ENCODE measurements around the gene ADRA2B.

Gene ADRA2B

DNA sequence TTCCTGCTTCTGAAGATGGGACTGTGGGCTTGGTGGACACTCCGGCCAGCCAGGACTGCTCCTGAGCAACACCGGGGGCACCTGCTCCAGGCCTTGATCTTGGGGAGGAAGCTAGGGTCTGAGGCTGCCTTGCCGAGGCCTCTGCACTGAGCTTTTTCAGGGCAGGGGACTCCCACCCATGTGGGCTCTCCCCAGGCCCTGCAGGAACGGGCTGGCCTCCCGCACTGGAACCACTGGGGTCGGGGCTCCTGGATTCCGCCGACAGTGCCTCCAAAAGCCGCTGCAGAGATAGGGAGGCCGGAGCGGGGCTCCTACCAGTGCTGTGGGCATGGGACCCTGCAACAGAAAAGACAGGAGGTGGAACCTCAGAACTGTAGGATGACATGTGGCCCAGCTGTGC, 7.6 kb upstream of the ADRA2B start:
- H3K27ac ChIP-seq, result no peak overlapping the region
- TF ChIP-seq, protein P1, sequence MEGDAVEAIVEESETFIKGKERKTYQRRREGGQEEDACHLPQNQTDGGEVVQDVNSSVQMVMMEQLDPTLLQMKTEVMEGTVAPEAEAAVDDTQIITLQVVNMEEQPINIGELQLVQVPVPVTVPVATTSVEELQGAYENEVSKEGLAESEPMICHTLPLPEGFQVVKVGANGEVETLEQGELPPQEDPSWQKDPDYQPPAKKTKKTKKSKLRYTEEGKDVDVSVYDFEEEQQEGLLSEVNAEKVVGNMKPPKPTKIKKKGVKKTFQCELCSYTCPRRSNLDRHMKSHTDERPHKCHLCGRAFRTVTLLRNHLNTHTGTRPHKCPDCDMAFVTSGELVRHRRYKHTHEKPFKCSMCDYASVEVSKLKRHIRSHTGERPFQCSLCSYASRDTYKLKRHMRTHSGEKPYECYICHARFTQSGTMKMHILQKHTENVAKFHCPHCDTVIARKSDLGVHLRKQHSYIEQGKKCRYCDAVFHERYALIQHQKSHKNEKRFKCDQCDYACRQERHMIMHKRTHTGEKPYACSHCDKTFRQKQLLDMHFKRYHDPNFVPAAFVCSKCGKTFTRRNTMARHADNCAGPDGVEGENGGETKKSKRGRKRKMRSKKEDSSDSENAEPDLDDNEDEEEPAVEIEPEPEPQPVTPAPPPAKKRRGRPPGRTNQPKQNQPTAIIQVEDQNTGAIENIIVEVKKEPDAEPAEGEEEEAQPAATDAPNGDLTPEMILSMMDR (IDR thresholded peaks at IDR 0.05), result no peak
- TF ChIP-seq ZFX (IDR thresholded peaks at IDR 0.05; ENCODE audit: borderline replicate concordance), result no peak

DNA sequence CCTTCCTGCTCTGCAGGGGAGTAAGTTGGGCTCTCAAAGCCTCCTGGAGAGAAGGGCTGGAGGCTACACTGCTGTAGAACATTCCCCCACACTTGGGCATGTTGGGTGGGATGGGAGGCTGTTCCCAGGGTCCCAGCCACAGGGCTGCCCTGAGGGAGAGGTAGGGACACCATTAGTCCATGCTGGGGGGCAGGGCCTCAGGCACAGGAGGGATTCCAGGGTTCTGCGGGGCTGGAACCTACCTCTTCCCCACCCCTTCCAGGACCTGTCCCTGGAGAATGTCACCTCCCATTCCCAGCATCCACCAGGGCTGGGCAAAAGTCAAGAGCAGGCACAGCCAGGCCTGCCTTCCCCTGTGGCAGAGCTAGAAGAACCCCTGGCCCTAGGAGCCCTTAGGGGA, 6.9 kb upstream of the ADRA2B start:
- no peak overlapping the region for H3K27ac ChIP-seq
- no peak for TF ChIP-seq ZFX (IDR thresholded peaks at IDR 0.05; ENCODE audit: borderline replicate concordance)
- TF ChIP-seq, protein P1 (IDR thresholded peaks at IDR 0.05), result no peak

DNA sequence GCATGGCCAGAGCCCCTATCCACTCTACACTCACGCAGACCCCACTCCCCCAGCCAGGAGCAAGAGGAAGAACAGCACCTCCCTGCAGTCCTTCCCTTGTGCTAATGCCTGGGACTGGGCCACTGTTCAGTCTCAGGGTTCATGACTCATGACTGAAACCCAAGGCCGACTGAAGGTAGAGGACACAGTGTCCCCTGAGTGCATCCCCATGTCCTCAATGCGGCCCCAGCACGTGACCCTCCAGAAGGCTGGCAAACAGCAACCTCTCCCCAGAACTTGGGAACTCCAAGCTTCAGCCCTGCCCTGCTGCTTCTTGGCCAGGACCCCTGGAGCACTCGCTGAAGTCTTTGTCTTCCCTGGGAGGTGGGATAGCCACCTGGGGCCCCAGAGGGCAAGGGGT, 6.0 kb upstream of the ADRA2B start:
- no peak for TF ChIP-seq ZFX (IDR thresholded peaks at IDR 0.05; ENCODE audit: borderline replicate concordance)
- TF ChIP-seq, protein P1 (IDR thresholded peaks at IDR 0.05), result no peak
- H3K27ac ChIP-seq, result no peak overlapping the region

DNA sequence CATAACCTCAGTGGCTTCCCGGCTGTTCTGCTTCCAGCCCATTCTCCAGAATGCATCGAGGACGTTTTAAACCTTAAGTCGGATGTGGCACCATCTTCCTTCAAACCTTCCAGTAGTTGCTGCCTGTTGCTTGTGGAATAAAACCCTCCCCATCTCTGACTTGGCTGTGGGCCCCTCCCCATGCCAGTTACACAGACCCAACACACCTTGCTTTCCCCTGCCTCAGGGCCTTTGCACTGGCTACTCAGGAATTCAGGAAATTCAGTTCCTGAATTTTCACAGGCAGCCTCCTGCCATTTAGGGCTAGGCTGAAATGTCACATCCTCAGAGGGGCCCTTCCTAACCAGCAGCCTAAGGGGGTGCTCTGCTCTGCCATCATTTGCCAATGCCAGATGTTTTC, 5.0 kb upstream of the ADRA2B start:
- TF ChIP-seq ZFX (IDR thresholded peaks at IDR 0.05; ENCODE audit: borderline replicate concordance), result no peak
- TF ChIP-seq, protein P1 (IDR thresholded peaks at IDR 0.05), result no peak
- no peak overlapping the region for H3K27ac ChIP-seq

DNA sequence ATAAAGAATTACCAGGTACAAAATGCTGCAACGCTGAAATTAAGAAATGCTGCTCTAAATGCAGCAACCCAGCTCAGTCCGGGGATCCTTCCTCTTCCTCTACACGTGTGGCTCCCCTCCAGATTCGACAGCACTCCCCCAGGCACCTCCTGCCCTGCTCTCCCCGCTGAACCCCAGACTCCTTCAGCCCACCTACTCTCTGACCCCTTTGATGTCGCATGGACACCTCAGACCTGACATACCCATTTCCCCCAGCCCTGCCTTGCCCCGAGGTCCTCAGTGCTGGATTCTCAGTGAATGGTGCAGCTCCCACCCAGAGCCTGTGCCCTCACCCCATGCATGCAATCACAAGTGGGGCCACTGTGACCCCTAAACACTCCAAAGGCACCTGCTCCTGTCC, 4.6 kb upstream of the ADRA2B start:
- no peak overlapping the region for H3K27ac ChIP-seq
- no peak for TF ChIP-seq ZFX (IDR thresholded peaks at IDR 0.05; ENCODE audit: borderline replicate concordance)
- TF ChIP-seq, protein P1 (IDR thresholded peaks at IDR 0.05), result no peak

DNA sequence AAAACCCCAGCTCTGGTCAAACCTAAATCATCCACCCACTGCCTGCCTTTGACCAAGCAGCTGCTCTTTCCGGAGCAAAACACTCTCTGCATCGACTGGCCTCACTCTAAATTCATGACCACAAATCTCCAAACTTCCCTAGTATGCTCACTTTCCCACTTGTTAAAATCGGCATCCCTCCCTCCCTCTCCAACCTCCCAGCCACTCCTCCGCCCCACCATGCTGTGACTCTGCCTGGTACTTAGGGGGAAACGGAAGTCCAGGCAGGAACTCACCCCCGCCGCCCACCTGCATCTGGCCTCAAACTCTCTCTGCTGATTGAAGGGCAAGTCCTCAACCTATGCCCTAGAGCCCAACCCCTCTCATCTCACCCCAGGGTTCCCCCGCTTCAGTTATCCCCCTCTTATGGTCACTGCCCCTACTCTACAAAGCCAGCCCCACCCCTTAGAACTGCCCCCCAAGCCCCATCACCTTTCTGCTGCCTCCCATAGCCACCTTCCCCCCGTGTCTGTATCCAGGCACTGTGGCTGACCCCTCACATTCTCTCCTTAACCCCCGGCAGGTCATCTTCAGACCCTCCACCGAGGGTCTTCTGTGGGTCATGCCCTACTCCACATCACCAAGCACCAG, 3.8 kb upstream of the ADRA2B start:
- H3K27ac ChIP-seq, result no peak overlapping the region
- no peak for TF ChIP-seq ZFX (IDR thresholded peaks at IDR 0.05; ENCODE audit: borderline replicate concordance)
- TF ChIP-seq, protein P1 (IDR thresholded peaks at IDR 0.05), result no peak

DNA sequence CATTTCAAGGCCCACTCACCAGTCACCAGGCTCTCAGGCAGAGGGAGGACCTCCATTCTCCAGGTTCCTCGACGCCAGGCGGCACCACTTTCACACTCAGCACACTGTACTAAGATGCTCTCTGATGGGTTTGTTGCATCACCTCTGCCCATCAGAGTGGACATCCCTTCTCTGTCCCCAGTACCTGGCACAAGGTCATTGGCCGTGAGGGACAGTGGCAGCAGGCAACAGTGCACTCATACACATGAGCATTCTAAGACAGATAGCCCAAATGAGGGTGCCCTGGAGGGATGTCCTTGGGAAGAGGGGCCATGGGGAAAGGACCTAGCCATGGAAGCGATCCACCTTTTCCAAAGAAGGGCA, 3.0 kb upstream of the ADRA2B start:
- no peak for TF ChIP-seq ZFX (IDR thresholded peaks at IDR 0.05; ENCODE audit: borderline replicate concordance)
- TF ChIP-seq, protein P1 (IDR thresholded peaks at IDR 0.05), result no peak
- H3K27ac ChIP-seq, result no peak overlapping the region
